H1 (cell line): ENCODE data around the gene EPHA4. TPM values are rescaled to one million over a fixed set of nuclear protein-coding genes. Genes with fewer than 3 reads are reported as not detected.

ENCODE experiments used
- CTCF ChIP-seq, 3 experiments: IDR thresholded peaks; 1 replicate in 2 of 3; 2 replicates in 1 of 3; pipeline versions ENCODE4 v1.5.1 to v1.6.1; 2011; ENCODE audit warnings: low read length in 3 of 3, mild to moderate bottlenecking in 3 of 3, inconsistent platforms in 2 of 3, low read depth in 1 of 3, moderate library complexity in 1 of 3; ENCODE audit not compliant: insufficient read depth in 1 of 3; ENCODE audit errors: control extremely low read depth in 1 of 3
- PHF8 ChIP-seq: fragments of 200-600 bp; sonication (generic); conservative IDR thresholded peaks from 2 replicates; pipeline ENCODE4 v1.7.1; 2012; ENCODE audit warnings: low read depth, mild to moderate bottlenecking, inconsistent platforms, low read length, moderate library complexity
- SP2 ChIP-seq: IDR thresholded peaks from 2 replicates; pipeline ENCODE4 v1.6.1; 2012; ENCODE audit warnings: mild to moderate bottlenecking, low read length, inconsistent platforms
- TAF1 ChIP-seq: IDR thresholded peaks from 2 replicates; pipeline ENCODE4 v1.6.1; 2011; ENCODE audit warnings: mild to moderate bottlenecking, low read depth, low read length
- polyA plus RNA-seq, 7 experiments: library from polyadenylated mRNA; depleted of rRNA in 3 of 7; stranded (reverse) in 5 of 7; unstranded in 2 of 7; fragments of >200 nt in 5 of 7; fragments of 200-250 nt in 2 of 7; gene quantifications; 1 replicate in 5 of 7; 2 replicates in 1 of 7; 4 replicates in 1 of 7; pipeline versions ENCODE4 v1.2.1 to v1.2.3, GENCODE V29; 2011 to 2013; ENCODE audit warnings: missing spikeins in 2 of 7, mixed read lengths in 2 of 7
- total RNA-seq: library from RNA; stranded (reverse); fragmentation: NEBNext Ultra II Directional; extraction: Animal tissue kit (Norgen Biotek cat#: 25700); gene quantifications from 2 replicates; pipeline ENCODE4 v1.2.1, GENCODE V29; 2021
- TF ChIP-seq, protein P1 (sequence below): fragments of 300-600 bp; sonication (generic); IDR thresholded peaks from 2 replicates; pipeline ENCODE4 v1.7.1; 2012; ENCODE audit warnings: low read length, moderate library complexity, mild to moderate bottlenecking, inconsistent platforms; ENCODE audit not compliant: insufficient replicate concordance
- TF ChIP-seq, protein P2 (sequence below): IDR thresholded peaks from 2 replicates; pipeline ENCODE4 v1.6.1; 2011; ENCODE audit warnings: low read length, improper control_type of control experiment

Gene EPHA4
- total and polyA plus RNA-seq, 2 of the 8 experiments (the other 6 are each of a cell fraction or from before 2014, with no cell fraction given), result 4.3 to 5.7 TPM

DNA sequence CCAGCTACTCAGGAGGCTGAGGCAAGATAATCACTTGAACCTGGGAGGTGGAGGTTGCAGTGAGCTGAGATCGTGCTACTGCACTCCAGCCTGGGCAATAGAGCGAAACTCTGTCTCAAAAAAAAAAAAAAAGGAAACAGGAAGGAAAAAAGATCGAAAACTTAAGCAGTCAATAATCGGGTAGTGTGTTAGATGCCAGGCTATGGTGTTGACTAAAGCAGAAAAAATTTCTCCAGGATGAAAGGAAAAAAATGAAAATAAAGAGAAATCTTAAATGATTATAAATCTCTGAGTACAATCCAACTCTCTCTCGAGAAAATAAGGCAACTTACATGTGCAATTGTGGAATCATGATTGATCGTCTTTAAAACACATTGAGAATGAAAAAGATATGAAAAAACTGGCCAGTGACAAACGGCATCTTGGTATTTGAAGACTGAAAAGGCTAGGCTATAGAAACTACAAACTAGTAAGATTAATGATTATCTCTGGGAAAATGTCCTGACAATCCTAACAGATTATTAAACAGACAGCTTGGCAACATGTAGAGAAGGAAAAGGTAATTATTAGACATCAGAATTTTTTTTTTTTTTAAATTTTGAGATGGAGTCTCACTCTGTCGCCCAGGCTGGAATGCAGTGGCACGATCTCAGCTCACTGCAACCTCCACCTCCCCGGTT lies 16.3 kb upstream of the EPHA4 start (continued):
- TF ChIP-seq, protein P1, sequence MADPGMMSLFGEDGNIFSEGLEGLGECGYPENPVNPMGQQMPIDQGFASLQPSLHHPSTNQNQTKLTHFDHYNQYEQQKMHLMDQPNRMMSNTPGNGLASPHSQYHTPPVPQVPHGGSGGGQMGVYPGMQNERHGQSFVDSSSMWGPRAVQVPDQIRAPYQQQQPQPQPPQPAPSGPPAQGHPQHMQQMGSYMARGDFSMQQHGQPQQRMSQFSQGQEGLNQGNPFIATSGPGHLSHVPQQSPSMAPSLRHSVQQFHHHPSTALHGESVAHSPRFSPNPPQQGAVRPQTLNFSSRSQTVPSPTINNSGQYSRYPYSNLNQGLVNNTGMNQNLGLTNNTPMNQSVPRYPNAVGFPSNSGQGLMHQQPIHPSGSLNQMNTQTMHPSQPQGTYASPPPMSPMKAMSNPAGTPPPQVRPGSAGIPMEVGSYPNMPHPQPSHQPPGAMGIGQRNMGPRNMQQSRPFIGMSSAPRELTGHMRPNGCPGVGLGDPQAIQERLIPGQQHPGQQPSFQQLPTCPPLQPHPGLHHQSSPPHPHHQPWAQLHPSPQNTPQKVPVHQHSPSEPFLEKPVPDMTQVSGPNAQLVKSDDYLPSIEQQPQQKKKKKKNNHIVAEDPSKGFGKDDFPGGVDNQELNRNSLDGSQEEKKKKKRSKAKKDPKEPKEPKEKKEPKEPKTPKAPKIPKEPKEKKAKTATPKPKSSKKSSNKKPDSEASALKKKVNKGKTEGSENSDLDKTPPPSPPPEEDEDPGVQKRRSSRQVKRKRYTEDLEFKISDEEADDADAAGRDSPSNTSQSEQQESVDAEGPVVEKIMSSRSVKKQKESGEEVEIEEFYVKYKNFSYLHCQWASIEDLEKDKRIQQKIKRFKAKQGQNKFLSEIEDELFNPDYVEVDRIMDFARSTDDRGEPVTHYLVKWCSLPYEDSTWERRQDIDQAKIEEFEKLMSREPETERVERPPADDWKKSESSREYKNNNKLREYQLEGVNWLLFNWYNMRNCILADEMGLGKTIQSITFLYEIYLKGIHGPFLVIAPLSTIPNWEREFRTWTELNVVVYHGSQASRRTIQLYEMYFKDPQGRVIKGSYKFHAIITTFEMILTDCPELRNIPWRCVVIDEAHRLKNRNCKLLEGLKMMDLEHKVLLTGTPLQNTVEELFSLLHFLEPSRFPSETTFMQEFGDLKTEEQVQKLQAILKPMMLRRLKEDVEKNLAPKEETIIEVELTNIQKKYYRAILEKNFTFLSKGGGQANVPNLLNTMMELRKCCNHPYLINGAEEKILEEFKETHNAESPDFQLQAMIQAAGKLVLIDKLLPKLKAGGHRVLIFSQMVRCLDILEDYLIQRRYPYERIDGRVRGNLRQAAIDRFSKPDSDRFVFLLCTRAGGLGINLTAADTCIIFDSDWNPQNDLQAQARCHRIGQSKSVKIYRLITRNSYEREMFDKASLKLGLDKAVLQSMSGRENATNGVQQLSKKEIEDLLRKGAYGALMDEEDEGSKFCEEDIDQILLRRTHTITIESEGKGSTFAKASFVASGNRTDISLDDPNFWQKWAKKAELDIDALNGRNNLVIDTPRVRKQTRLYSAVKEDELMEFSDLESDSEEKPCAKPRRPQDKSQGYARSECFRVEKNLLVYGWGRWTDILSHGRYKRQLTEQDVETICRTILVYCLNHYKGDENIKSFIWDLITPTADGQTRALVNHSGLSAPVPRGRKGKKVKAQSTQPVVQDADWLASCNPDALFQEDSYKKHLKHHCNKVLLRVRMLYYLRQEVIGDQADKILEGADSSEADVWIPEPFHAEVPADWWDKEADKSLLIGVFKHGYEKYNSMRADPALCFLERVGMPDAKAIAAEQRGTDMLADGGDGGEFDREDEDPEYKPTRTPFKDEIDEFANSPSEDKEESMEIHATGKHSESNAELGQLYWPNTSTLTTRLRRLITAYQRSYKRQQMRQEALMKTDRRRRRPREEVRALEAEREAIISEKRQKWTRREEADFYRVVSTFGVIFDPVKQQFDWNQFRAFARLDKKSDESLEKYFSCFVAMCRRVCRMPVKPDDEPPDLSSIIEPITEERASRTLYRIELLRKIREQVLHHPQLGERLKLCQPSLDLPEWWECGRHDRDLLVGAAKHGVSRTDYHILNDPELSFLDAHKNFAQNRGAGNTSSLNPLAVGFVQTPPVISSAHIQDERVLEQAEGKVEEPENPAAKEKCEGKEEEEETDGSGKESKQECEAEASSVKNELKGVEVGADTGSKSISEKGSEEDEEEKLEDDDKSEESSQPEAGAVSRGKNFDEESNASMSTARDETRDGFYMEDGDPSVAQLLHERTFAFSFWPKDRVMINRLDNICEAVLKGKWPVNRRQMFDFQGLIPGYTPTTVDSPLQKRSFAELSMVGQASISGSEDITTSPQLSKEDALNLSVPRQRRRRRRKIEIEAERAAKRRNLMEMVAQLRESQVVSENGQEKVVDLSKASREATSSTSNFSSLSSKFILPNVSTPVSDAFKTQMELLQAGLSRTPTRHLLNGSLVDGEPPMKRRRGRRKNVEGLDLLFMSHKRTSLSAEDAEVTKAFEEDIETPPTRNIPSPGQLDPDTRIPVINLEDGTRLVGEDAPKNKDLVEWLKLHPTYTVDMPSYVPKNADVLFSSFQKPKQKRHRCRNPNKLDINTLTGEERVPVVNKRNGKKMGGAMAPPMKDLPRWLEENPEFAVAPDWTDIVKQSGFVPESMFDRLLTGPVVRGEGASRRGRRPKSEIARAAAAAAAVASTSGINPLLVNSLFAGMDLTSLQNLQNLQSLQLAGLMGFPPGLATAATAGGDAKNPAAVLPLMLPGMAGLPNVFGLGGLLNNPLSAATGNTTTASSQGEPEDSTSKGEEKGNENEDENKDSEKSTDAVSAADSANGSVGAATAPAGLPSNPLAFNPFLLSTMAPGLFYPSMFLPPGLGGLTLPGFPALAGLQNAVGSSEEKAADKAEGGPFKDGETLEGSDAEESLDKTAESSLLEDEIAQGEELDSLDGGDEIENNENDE, result no peak
- TF ChIP-seq CTCF (IDR thresholded peaks at IDR 0.05; ENCODE audit: control extremely low read depth in 1 of 3, insufficient read depth in 1 of 3, low read depth in 1 of 3, low read length in 3 of 3) (no peak), SP2 (no peak), PHF8 (no peak), TAF1 (no peak)
- TF ChIP-seq, protein P2, sequence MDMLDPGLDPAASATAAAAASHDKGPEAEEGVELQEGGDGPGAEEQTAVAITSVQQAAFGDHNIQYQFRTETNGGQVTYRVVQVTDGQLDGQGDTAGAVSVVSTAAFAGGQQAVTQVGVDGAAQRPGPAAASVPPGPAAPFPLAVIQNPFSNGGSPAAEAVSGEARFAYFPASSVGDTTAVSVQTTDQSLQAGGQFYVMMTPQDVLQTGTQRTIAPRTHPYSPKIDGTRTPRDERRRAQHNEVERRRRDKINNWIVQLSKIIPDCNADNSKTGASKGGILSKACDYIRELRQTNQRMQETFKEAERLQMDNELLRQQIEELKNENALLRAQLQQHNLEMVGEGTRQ, result no peak
